GM18526 (cell line): Measurements from ENCODE around the gene SURF4.

Experiments
- POLR2A ChIP-seq: IDR thresholded peaks from 3 replicates; pipeline ENCODE4 v1.6.1; 2011; ENCODE audit not compliant: insufficient read length; ENCODE audit errors: extremely low read depth

The SURF4 gene

DNA sequence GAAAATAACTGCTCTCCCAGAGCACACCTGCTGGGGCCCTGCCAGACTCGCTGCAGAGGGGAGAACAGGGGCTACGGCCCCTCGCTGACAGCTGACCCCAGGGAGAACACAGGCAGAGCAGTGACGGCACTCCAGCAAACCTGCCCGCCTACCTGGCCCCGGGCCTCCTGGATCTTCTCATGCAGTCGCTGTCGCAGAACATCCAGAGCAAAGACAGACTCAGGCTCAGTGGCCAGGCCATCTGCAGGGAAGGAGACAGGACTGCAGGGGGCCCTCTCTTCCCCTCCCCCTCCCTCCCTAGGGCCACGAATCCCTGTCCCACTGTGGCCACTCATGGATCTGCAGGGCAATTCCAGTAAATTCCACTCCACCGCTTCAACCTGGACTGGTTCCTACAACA is 42.3 kb downstream of the SURF4 start:
- no peak for TF ChIP-seq POLR2A

- no peak for TF ChIP-seq POLR2A
Measured at GRCh38 chr9:133333011-133333410, 42.8 kb downstream of the SURF4 start.

DNA sequence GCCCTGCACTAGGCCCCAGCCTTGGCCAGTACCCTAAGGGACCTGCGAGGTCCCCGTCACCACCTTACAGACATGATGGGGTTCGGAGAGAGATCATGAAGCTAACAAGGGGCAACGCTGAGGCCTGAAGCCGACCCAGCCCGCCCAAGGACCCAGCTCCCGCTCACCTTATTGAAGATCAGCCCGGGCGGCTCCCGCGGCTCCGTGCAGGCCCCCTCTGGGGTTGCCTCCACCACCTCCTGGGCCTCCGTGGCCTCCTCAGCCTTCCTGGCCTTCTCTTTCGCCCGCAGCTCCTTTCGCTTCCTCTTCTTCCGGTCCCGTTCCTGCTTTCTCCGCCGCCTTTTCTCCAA is 43.5 kb downstream of the SURF4 start:
- TF ChIP-seq POLR2A: no peak

DNA sequence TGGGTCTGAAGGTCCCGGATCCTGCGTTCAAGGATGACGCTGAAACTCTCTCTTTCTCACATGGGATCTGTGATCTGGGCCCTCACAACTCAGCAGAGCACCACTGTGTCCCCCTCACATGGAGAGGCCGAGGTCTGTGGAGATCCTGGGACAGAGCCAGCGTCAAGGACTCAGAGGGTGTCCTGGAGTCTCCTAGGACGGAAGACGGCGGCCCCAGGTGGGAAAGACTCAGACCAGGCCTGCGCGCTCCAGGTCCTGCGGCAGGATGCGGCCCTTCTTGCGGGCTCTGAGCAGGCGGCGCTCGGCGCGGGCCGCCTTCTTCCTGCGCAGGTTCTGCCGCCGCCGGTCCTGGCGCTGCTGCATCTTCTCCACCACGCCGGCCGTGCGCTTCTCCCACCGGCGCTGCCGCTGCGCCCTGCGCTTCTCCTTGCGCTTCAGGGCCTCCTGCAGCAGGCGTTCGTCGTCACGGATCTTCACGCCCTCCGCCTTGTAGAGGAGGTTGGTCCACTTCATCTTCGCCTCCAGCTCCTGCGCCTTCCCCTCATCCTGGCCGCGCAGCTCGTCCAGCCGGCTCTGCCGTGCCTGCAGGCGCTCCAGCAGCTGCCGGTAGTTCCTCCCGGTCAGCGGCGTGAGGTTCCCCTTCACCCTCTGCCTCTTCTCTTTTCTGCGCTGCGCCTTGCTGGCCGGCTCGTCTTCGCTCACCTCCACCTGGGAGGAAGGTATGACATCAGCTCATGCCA is 44.0 kb downstream of the SURF4 start:
- no peak for TF ChIP-seq POLR2A

DNA sequence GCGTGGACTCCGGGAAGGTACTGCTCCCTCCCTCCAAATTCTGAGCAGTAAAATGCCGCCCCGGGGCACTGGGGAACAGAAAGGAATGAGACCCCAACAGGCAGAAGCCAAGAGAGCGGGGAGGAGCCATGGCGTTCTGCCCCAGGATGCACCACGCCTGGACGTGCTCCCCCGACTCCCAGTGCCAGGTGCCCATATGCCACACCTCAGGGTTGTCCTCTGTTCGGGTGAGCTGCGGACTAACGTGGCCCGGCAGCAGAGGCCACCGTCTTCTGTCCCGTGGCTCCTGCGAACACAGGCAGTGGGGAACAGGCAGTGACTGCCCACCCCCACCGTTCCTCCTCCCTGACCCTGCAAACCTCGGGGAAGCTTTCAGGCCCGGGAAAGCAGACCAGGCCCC is 44.6 kb downstream of the SURF4 start:
- no peak for TF ChIP-seq POLR2A

DNA sequence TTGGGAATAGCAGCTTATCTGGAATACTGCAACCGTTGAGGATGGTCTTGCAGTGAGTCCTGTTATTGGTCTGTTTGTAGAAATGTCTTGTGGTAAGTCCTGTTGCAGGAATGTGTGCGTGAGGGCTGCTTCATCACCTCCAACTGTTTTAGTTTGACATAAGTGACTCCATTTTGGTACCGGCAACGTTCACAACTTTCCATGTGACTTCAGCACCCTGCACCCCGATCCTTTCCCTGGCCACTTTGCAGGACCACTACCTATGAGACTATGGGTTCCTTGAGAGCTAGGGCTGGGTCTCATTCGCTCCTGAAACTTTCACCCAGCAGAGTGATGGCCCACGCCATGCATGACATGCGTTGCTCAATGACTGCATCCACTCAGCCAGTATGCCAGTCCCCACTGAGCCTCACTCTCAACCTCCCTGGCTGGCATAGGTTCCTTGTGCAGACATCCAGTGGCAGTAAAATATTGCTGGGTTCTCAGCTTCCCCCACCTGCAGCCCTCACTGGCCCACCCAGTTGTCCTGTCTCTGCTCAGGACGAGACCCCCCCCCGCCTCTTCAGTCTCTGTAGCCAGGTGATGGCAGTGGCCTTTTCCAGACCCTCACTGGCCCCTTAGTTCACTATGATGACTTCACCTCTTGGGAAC is 47.9 kb downstream of the SURF4 start:
- TF ChIP-seq POLR2A: no peak

- TF ChIP-seq POLR2A: no peak
Measured at GRCh38 chr9:133323991-133324703, 51.7 kb downstream of the SURF4 start.

- TF ChIP-seq POLR2A: no peak
Measured at GRCh38 chr9:133323211-133323610, 52.6 kb downstream of the SURF4 start.

DNA sequence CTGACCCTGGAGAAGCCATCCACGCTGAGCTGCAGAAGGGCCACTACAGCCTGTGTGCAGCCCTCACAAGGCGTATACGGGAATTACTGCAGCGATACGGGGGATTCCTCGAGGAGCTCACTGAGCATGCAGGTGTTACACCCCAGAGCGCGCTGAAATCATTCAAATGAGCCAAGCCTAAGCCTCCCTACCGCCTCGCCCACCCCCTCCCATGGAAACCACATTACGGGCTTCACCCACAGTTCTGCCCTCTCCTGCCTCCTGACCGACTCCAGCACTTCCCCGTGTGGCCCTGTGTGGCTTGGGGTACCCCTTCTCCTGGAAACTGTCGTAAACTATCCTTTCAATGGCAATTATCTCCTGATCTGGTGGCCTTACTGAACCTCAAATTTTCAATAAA is 53.2 kb downstream of the SURF4 start:
- no peak for TF ChIP-seq POLR2A

- no peak for TF ChIP-seq POLR2A
Measured at GRCh38 chr9:133321411-133321935, 54.4 kb downstream of the SURF4 start.

- no peak for TF ChIP-seq POLR2A
Measured at GRCh38 chr9:133320421-133320881, 55.4 kb downstream of the SURF4 start.

GRCh38 chr9:133315997-133316396 is 59.9 kb downstream of the SURF4 start:
- TF ChIP-seq POLR2A: no peak
